ENCODE results near the gene CCL20. TPM values are rescaled to one million over a fixed set of nuclear protein-coding genes. Genes with fewer than 3 reads are reported as not detected.

CCL20 gene
- total RNA-seq, 1 donor from 2014 or later: not detected

GRCh38 chr2:227781841-227782240 lies 31.8 kb upstream of the CCL20 start:
- Histone ChIP-seq H3K4me2 (ENCODE audit: low read length) (no peak overlapping the region), H3K27ac (ENCODE audit: low read depth, low read length) (no peak overlapping the region), H3K9me3 (ENCODE audit: insufficient read depth, low read depth, low read length) (no peaks in the 10 kb centered on the region), H3K9ac (ENCODE audit: low read length) (no peak overlapping the region), H3K4me1 (ENCODE audit: insufficient read depth, low read length) (no peaks in the 10 kb centered on the region), H3K4me3 (ENCODE audit: insufficient read depth, low read depth, low read length) (no peak overlapping the region), H3K27me3 (ENCODE audit: insufficient read depth, low read length) (no peaks in the 10 kb centered on the region), H4K20me1 (ENCODE audit: insufficient read depth, low read length) (no peaks in the 10 kb centered on the region), H3K79me2 (ENCODE audit: insufficient read depth, low read length) (no peaks in the 10 kb centered on the region), H3K36me3 (ENCODE audit: insufficient read depth, low read length) (no peaks in the 10 kb centered on the region), H2AFZ (ENCODE audit: low read depth, low read length) (no peak overlapping the region)
- Mint-ChIP-seq H3K9me3 (ENCODE audit: unreplicated experiment) (peaks cover 2% of the 10 kb centered on the region), H3K27ac (ENCODE audit: unreplicated experiment) (no peak overlapping the region), H3K36me3 (ENCODE audit: low read depth, unreplicated experiment) (no peaks in the 10 kb centered on the region), H3K4me1 (ENCODE audit: low read depth, unreplicated experiment) (no peaks in the 10 kb centered on the region), H3K27me3 (ENCODE audit: low read depth, unreplicated experiment) (peaks cover 7% of the 10 kb centered on the region), H3K4me3 (ENCODE audit: unreplicated experiment) (no peak overlapping the region)
- FAIRE-seq (no peak), DNase-seq (ENCODE audit: low read depth) (no peak)
- no peak for TF ChIP-seq CTCF (IDR thresholded peaks at IDR 0.05; ENCODE audit: insufficient read depth, low read depth, low read length)
- no peak for TF ChIP-seq EZH2 (IDR thresholded peaks at IDR 0.05; ENCODE audit: insufficient read depth, low read length)

DNA sequence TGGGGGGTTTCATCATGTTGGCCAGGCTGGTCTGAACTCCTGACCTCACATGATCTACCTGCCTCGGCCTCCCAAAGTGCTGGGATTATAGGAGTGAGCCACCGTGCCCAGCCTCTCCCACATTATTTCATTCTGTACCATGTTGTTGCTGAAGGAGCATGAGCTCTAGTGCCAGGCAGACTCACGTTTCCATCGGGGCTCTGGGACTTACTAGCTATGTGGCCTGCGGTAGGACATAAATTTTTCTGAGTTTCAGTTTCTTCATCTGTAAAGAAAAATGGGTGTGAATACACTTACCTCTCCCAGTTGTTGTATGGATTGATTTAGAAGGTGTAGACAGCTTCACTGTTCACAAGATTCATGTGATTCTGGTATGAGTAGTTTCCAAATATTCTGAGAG lies 30.8 kb upstream of the CCL20 start:
- no peak overlapping the region for H2AFZ ChIP-seq (ENCODE audit: low read depth, low read length)
- H3K27ac ChIP-seq (ENCODE audit: low read depth, low read length): no peak overlapping the region
- H3K9me3 ChIP-seq (ENCODE audit: insufficient read depth, low read depth, low read length): no peaks in the 10 kb centered on the region
- FAIRE-seq: no peak
- Mint-ChIP-seq H3K9me3 (ENCODE audit: unreplicated experiment) (peaks cover 2% of the 10 kb centered on the region), H3K4me3 (ENCODE audit: unreplicated experiment) (no peak overlapping the region), H3K27ac (ENCODE audit: unreplicated experiment) (no peak overlapping the region), H3K4me1 (ENCODE audit: low read depth, unreplicated experiment) (no peaks in the 10 kb centered on the region), H3K27me3 (ENCODE audit: low read depth, unreplicated experiment) (peaks cover 3% of the 10 kb centered on the region), H3K36me3 (ENCODE audit: low read depth, unreplicated experiment) (no peaks in the 10 kb centered on the region)
- no peaks in the 10 kb centered on the region for H3K36me3 ChIP-seq (ENCODE audit: insufficient read depth, low read length)
- H3K4me1 ChIP-seq (ENCODE audit: insufficient read depth, low read length): no peaks in the 10 kb centered on the region
- no peaks in the 10 kb centered on the region for H3K27me3 ChIP-seq (ENCODE audit: insufficient read depth, low read length)
- H3K9ac ChIP-seq (ENCODE audit: low read length): no peak overlapping the region
- H3K4me3 ChIP-seq (ENCODE audit: insufficient read depth, low read depth, low read length): no peak overlapping the region
- H3K79me2 ChIP-seq (ENCODE audit: insufficient read depth, low read length): no peaks in the 10 kb centered on the region
- no peaks in the 10 kb centered on the region for H4K20me1 ChIP-seq (ENCODE audit: insufficient read depth, low read length)
- DNase-seq (ENCODE audit: low read depth): no peak
- no peak overlapping the region for H3K4me2 ChIP-seq (ENCODE audit: low read length)
- TF ChIP-seq EZH2 (IDR thresholded peaks at IDR 0.05; ENCODE audit: insufficient read depth, low read length): no peak
- no peak for TF ChIP-seq CTCF (IDR thresholded peaks at IDR 0.05; ENCODE audit: insufficient read depth, low read depth, low read length)

- H3K4me1 ChIP-seq (ENCODE audit: insufficient read depth, low read length): peaks cover 2% of the 10 kb centered on the region
- H3K27me3 Mint-ChIP-seq (ENCODE audit: low read depth, unreplicated experiment): peaks cover 3% of the 10 kb centered on the region
- H3K4me2 ChIP-seq (ENCODE audit: low read length): no peak overlapping the region
- no peaks in the 10 kb centered on the region for H3K4me1 Mint-ChIP-seq (ENCODE audit: low read depth, unreplicated experiment)
- H3K36me3 ChIP-seq (ENCODE audit: insufficient read depth, low read length): no peaks in the 10 kb centered on the region
- H3K9ac ChIP-seq (ENCODE audit: low read length): no peak overlapping the region
- peaks cover 2% of the 10 kb centered on the region for H3K9me3 Mint-ChIP-seq (ENCODE audit: unreplicated experiment)
- FAIRE-seq: no peak
- no peaks in the 10 kb centered on the region for H3K36me3 Mint-ChIP-seq (ENCODE audit: low read depth, unreplicated experiment)
- H3K27ac ChIP-seq (ENCODE audit: low read depth, low read length): no peak overlapping the region
- no peak overlapping the region for H3K4me3 ChIP-seq (ENCODE audit: insufficient read depth, low read depth, low read length)
- no peak overlapping the region for H2AFZ ChIP-seq (ENCODE audit: low read depth, low read length)
- no peaks in the 10 kb centered on the region for H3K79me2 ChIP-seq (ENCODE audit: insufficient read depth, low read length)
- no peaks in the 10 kb centered on the region for H3K27me3 ChIP-seq (ENCODE audit: insufficient read depth, low read length)
- no peaks in the 10 kb centered on the region for H4K20me1 ChIP-seq (ENCODE audit: insufficient read depth, low read length)
- DNase-seq (ENCODE audit: low read depth): no peak
- TF ChIP-seq EZH2 (IDR thresholded peaks at IDR 0.05; ENCODE audit: insufficient read depth, low read length) (no peak), CTCF (IDR thresholded peaks at IDR 0.05; ENCODE audit: insufficient read depth, low read depth, low read length) (no peak)
- no peak overlapping the region for H3K4me3 Mint-ChIP-seq (ENCODE audit: unreplicated experiment)
- H3K27ac Mint-ChIP-seq (ENCODE audit: unreplicated experiment): no peak overlapping the region
- H3K9me3 ChIP-seq (ENCODE audit: insufficient read depth, low read depth, low read length): no peaks in the 10 kb centered on the region
These were observed 30.1 kb upstream of the CCL20 start for GRCh38 chr2:227783404-227784138.

All from astrocyte (in vitro differentiated cells and primary cell).